HUDEP-2 (cell line): ENCODE results near the gene TBC1D1.

Source experiments
- DNase-seq, 76 experiments: peaks; one replicate each; lab custom pipeline; 2025; ENCODE audit not compliant: unreplicated experiment in 76 of 76; lab: John Stamatoyannopoulos, UW

The TBC1D1 gene, protein sequence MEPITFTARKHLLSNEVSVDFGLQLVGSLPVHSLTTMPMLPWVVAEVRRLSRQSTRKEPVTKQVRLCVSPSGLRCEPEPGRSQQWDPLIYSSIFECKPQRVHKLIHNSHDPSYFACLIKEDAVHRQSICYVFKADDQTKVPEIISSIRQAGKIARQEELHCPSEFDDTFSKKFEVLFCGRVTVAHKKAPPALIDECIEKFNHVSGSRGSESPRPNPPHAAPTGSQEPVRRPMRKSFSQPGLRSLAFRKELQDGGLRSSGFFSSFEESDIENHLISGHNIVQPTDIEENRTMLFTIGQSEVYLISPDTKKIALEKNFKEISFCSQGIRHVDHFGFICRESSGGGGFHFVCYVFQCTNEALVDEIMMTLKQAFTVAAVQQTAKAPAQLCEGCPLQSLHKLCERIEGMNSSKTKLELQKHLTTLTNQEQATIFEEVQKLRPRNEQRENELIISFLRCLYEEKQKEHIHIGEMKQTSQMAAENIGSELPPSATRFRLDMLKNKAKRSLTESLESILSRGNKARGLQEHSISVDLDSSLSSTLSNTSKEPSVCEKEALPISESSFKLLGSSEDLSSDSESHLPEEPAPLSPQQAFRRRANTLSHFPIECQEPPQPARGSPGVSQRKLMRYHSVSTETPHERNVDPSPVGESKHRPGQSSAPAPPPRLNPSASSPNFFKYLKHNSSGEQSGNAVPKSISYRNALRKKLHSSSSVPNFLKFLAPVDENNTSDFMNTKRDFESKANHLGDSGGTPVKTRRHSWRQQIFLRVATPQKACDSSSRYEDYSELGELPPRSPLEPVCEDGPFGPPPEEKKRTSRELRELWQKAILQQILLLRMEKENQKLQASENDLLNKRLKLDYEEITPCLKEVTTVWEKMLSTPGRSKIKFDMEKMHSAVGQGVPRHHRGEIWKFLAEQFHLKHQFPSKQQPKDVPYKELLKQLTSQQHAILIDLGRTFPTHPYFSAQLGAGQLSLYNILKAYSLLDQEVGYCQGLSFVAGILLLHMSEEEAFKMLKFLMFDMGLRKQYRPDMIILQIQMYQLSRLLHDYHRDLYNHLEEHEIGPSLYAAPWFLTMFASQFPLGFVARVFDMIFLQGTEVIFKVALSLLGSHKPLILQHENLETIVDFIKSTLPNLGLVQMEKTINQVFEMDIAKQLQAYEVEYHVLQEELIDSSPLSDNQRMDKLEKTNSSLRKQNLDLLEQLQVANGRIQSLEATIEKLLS (N-terminal part only)

DNA sequence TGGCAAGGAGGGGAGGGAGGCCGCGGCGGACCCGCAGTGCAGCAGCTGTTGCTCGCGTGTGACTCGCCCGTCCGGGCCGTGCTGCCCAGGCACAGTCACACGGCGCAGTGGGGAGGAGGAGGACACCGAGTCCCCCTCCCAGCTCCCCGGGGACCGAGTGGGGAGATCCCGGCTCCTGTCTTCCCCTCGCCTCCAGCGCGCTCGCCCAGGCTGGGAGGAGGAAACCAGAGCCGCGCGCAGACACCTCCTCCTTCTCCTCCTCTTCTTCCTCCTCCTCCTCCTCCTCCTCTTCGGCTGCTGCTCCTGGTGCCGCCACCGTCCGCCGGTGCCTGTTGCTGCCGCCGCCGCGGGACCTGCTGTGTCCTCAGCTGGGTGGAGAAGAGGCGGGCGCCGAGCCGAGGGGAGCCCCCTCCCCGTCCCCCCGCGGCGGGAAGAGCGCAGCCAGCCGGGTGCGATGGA lies at the start of gene TBC1D1:
TBC1D1 (plus strand) TSS at position 284 of the 459 bp plus-strand sequence. CDS start 11,012 bp downstream, outside the sequence.
- DNase-seq, result peak in 1 of 76 experiments; percentile 3

DNA sequence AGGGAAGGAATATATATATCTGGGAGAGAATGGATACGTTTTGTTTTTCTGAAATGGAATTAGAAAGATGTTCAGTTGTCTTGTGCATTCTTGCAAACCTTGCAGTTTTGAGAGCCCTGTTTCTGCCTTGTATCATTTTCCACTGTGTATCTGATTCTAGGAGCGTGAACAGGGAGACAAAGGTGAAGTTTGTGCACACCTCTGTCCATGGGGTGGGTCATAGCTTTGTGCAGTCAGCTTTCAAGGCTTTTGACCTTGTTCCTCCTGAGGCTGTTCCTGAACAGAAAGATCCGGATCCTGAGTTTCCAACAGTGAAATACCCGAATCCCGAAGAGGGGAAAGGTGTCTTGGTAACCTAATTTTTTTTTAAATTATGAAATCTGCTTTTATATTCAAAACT lies 46.7 kb upstream of the TBC1D1 start:
- no peak for DNase-seq

DNA sequence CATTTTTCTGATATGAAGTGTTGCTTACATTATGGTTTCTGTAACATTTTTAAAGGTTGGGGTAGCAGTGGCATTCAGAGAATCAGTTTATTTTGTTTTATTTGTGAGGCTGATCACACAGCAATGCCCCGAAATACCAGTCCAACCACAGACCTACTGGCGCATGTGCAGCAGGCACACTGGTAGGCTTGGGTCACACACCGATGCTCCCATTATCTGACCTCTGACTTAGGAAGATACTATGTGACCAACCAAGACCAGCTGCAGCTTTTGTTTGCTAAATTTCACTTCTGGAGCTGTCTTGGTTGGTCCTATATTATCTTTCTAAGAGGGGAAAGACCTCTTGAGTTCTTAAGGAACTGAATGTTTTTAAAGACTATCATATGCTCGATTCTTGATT lies 45.7 kb upstream of the TBC1D1 start:
- DNase-seq, result no peak

DNA sequence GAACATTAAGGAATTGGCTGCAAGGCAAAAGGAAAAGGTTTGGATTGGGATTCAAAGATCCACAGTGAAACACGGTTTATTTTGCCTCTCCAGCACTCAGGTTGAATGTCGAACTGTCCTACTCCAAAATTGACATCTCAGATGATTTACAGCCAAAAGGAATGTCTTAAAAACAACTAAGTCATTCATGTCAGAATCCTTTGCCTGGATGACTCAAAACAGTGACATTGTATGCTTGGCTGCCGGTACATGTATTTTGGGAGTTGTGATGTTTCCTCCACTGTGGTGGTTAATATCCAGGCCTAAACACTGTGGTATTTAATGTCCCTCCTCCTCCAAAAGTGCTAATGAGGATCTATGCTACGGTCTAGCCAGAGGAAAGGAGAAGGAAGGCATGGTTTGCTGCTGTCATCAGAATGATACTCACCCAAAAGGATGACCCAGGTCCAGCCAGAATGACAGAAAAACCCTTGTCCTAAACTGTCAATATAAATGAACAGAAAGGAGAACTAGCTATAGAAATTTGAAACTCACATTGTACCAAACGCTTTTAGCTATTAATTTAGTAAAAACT lies 43.5 kb upstream of the TBC1D1 start:
- DNase-seq, result no peak

DNA sequence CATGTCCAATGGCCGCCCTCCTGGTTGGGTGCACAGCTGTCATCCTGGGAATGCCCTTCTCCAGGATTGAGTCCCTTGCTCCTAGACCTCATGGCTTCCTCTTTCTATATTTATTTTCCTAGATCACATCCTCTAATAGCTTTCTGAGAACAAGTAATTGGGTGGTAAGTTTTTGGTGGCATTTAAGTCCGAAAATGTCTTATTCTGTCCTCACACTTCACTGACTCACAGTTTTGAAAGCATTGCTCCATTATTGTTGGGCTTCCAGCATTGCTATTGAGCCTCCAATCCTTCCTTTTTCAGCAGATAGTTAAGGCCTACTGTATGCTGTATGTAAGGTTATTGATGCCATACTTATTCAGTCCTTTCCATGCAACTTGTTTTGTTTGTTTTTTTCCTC lies 38.5 kb upstream of the TBC1D1 start:
- DNase-seq, result no peak

DNA sequence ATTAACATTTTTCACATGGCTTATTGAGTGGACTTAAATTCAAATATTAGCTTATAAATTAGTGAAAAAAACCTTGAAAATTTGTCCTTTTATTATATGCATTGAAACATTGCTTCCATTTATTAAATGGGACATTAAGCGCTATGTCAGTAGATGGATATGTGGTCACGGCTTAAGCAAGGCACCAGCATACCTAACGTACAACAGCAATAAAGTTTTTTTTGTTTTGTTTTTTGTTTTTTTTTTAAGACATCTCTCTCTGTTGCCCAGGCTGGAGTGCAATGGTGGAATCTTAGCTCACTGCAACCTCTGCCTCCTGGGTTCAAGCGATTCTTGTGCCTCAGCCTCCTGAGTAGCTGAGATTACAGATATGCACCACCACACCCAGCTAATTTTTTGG lies 32.8 kb upstream of the TBC1D1 start:
- no peak for DNase-seq

DNA sequence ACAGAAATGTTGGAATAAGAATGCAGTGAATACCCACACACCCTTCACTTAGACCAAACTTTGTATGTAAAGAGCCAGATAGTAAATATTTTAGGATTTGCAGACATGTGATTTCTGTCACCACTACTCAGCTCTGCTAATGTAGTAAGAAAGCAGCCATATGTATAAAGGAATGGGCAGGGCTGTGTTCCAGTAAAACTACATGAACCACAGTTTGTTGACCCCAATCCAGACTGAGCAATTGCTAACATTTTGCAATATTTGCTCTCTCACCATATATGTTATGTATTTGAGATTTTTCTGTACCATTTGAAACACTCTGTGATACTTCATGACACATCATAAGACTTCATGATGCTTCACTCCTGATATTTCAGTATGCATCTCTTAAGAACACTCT lies 32.0 kb upstream of the TBC1D1 start:
- no peak for DNase-seq

DNA sequence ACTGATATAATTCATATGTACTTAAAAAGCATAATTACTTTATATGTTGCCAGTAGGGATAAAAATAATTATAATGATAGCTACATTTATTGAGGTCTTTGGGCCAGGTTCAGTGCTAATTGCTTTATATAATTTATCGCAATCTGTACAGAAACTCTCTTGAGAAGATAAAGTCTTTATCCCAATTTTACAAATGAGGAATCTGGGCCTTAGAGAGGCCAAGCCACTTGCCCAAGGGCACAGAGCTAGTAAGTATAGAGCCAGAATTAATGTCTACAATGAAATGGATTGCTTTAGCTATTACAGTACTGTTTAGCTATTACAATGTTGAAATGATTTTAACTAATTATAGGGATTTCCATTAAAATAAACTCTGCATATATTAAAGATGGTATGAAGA lies 30.6 kb upstream of the TBC1D1 start:
- no peak for DNase-seq

DNA sequence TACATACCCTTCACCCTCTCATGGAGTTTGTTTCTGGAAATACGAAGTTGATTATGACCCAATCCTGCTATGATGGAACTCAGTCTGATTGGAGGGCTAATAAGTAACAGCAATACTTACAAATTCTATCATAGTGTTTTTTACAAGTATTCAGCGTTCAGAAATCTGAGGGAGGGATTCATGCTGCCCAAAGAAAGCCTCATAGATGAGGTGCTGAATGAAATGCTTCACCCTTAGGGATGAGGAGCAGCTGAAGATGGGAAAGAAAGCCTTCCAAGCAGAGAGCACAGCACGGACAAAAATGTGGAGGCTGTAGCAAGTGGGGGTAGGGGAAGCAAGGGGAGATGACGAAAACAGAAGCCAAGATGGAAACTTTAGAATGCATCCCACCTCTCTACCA lies 27.9 kb upstream of the TBC1D1 start:
- DNase-seq, result no peak

DNA sequence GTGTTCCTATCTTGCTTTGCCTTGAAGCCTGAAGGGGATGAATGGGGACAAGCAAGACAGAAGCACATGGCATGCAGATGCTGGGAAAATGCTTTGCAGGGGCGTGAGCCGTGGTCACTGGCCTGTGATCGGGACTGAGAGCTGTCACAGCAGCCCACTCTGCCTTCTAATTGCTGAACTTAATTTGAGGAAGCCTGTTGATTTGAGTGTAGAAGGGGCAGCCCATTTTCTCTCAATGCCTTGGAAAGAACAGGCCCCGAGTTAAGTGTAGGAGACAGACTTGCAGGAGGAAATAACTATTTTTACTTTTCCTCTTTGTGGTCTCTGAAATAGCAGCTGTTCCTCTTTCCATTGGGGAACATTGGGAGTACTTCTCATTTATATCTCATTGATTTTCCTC lies 26.1 kb upstream of the TBC1D1 start:
- DNase-seq, result no peak

DNA sequence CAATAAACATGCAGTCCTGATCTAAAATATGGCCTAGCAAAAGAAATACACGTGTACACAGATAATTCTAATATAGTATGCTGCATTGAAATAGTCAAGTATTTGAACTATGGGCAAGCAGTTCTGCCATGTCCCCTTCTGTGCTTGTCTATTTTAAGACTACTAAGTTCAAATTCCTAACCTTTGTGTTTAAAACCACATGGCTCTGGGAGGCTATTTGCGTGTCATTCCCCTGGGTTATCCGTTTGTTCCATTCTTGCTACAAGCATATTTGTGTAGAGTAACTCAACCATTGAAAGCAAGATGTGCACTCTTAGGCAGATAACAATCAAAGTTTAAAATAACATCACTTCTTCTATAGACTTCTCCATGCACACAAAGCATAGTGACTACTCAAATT lies 25.4 kb upstream of the TBC1D1 start:
- DNase-seq, result no peak

DNA sequence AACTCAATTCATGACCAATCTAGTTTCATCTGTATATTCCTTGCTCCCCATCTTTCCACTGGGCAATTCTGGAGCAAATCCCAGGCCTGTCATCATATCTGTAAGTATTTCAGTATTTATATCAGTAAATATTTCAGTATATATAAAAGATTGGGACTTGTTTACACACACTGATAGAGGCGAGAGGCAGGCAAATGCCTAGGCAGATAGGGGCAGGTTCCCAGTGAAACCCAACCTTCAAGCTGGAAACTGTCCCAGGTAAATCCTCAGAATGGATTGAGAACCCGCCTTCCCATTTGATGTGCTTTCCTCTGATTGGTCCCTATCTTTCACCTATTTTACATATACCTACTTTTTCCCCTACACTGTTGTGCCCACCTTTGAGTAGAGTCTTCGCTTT lies 23.8 kb upstream of the TBC1D1 start:
- DNase-seq, result no peak

DNA sequence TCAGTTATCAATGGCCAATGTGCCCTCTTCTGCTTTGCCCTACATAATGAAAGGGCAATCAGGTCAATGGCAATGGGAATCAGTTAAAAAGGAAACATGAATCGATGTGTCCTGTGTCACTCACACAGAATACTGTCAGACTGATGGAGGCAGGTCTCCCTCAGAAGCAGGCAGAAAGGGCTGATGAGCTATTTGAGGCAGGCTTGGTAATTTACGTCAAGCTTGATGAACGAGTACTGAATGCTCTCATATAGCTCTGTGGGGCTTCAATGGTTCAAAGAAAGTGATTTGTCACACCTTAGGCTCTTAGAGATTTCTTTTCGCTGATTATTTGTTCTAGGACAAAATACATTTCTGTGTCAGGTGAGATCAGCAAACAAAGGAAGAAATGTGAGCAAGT lies 22.6 kb upstream of the TBC1D1 start:
- DNase-seq, result no peak

DNA sequence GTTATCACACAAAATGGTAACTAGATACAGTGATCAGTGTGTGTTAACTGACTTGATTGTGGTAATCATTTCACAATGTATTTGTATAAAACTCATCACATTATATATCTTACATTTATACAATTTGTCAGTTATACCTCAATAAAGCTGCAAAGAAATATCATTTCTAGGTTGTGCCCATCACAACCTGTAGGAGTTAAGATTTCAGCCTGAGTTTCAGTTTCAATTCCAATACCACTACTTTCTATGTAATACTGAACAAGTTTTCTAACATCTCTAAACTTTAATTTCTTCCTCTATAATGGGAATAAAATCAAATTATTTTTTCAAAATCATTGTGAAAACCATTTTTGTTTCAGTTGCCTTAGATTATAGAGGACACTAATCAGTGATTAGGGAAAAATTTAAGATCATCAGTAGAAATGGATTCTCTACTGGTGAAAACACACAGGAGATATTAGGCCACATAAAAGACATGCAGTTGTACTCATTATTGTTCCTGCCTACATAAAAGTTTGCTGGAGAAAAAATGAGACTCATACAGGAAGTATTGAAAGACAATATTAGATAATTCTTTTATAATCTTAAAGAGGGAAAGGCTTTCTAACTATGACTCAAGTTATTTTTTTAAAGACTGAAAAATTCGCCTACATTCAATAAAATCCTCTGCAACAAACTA lies 18.4 kb upstream of the TBC1D1 start:
- no peak for DNase-seq

DNA sequence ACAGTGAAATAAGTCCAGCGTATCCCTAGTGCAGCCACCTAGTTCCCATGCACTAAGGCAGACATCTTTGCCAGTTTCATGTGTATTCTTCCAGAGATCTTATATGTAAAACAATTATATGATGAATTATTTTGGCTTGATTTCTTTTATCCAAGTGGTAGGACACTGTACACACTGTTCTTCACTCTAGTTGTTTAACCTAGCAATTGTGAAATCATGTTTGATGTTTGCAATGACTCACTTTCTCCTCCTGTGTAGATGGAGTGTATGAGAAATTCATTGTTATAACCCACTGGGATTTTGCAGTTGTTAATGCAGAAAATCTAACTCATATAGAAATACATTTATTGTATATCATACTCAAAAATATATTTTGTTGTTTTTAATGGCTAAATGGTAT lies 17.5 kb upstream of the TBC1D1 start:
- no peak for DNase-seq

DNA sequence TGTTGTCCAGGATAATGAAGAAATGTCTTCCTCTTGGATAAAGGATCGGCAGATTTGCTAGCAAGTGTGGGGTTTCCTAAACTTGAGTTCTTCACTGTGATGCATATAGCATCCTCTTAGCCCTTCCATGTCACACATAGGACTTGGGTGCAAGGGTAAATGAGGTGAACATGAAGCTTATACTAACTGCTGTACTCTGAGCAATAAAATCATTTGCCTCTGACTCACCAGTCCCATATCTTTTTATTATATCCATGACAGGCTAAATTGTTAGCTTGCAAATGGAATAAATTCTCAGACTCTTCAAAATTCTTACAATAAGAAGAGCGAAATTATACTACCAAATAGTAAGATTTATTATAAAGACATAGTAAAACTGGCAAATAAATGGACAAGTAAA lies 14.7 kb upstream of the TBC1D1 start:
- no peak for DNase-seq

DNA sequence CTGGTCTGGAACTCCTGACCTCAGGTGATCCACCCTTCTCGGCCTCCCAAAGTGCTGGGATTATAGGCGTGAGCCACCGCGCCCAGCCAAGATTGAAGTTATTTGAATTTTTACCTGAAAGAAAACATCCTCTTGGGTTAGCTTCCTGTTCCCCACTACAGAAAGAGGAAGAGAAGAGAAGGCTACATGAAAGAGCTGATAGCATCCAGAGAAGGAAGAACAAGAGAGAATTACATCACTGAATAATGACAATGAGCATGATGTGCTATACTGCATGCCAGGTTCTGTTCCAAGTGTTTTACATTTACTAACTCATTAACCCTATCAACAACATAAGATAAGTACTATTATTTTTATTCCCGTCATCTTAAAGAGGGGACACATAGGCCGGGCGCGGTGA lies 11.5 kb upstream of the TBC1D1 start:
- DNase-seq, result no peak

DNA sequence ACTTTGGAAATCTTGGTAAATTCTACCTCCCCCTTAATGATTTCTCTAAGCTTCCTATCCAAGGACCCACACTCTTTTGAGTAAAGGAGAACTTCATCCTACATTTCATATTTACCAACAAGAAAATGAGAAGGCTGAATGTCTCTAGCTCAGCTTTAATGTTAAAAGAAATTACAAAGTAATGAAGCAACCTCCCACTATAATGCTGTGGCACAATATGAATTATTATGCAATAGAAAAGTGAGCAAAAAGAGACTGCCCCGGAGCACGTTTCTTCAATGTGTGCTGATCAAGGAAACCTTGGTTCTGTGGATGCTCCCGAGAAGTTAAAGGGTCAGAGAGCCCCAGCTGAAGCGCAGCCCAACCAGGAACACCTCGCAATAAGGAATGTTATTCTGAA lies 9.1 kb upstream of the TBC1D1 start:
- DNase-seq, result no peak

DNA sequence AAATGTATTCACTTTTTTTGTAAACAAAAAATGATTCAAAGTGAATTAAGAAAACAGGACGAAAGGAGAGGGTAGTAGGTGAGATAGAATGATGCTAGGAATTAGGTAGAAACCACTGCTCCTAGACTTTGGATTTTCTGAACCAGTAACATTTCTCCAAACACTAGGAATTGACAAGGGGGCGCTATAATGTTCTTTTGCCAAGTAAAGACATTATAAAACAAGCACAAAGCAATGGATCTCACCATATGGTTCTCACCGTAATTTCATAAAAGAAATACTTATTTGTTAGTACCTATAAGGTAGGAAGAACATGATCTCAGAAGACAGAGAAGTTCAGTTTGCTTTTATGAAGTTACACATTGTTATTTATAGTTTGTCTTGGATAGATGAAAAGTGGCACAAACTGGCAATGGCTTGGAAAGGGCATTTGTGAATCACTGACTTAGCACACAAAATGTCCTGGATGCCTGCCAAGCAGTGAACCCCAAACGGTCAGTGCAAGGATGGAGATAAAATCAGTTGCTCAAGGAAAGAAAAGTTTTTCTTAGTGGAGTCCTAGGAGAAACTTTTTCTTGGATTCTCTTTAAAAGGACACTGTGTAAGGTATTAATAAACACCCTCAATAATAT lies 8.1 kb upstream of the TBC1D1 start:
- no peak for DNase-seq
